ENCODE data around the gene ZFHX3.
A peak's percentile ranks its signal among the peaks of the same experiment; 100 is the strongest.

The ZFHX3 gene

GRCh38 chr16:73023320-73023719 is 24.6 kb downstream of the ZFHX3 start:
- DNase-seq (ENCODE audit: low read depth in 2 of 2) = no peak
- no peak overlapping the region for H3K4me3 ChIP-seq (replicated peaks in 1 of 2; ENCODE audit: low read depth in 2 of 2, low read length in 2 of 2)
- TF ChIP-seq CTCF (IDR thresholded peaks at IDR 0.05; ENCODE audit: low read depth, low read length) = no peak

GRCh38 chr16:73022534-73022933 is 25.4 kb downstream of the ZFHX3 start:
- no peak for TF ChIP-seq CTCF (IDR thresholded peaks at IDR 0.05; ENCODE audit: low read depth, low read length)
- no peak overlapping the region for H3K4me3 ChIP-seq (replicated peaks in 1 of 2; ENCODE audit: low read depth in 2 of 2, low read length in 2 of 2)
- DNase-seq (ENCODE audit: low read depth in 2 of 2) = no peak

- H3K4me3 ChIP-seq (replicated peaks in 1 of 2; ENCODE audit: low read depth in 2 of 2, low read length in 2 of 2) = no peak overlapping the region
- TF ChIP-seq CTCF (IDR thresholded peaks at IDR 0.05; ENCODE audit: low read depth, low read length) = no peak
- no peak for DNase-seq (ENCODE audit: low read depth in 2 of 2)
Measured at GRCh38 chr16:73021866-73022495, 25.9 kb downstream of the ZFHX3 start.

GRCh38 chr16:73020409-73020884 is 27.5 kb downstream of the ZFHX3 start:
- peak; percentile 91 to 99 for DNase-seq (ENCODE audit: low read depth in 2 of 2)
- TF ChIP-seq CTCF (IDR thresholded peaks at IDR 0.05; ENCODE audit: low read depth, low read length) = no peak
- no peak overlapping the region for H3K4me3 ChIP-seq (replicated peaks in 1 of 2; ENCODE audit: low read depth in 2 of 2, low read length in 2 of 2)

- no peak for TF ChIP-seq CTCF (IDR thresholded peaks at IDR 0.05; ENCODE audit: low read depth, low read length)
- peak overlapping the region; percentile 3 to 18 for H3K4me3 ChIP-seq (replicated peaks in 1 of 2; ENCODE audit: low read depth in 2 of 2, low read length in 2 of 2)
- DNase-seq (ENCODE audit: low read depth in 2 of 2) = peak; percentile 85 to 91
Measured at GRCh38 chr16:73019457-73020362, 28.2 kb downstream of the ZFHX3 start.

- TF ChIP-seq CTCF (IDR thresholded peaks at IDR 0.05; ENCODE audit: low read depth, low read length) = no peak
- DNase-seq (ENCODE audit: low read depth in 2 of 2) = no peak
- peak overlapping the region in 1 of 2 donors; percentile 3 for H3K4me3 ChIP-seq (replicated peaks in 1 of 2; ENCODE audit: low read depth in 2 of 2, low read length in 2 of 2)
Measured at GRCh38 chr16:73018821-73019456, 29.0 kb downstream of the ZFHX3 start.
